WTC11 (cell line): Measurements from ENCODE around the gene MBD6. TPM values are rescaled to one million over a fixed set of nuclear protein-coding genes. Genes with fewer than 3 reads are reported as not detected.

ENCODE experiments used
- ATAC-seq: fragments of 200-7000 bp; cut with Tn5 transposase; 2 replicates; pipeline ENCODE4 v1.10.0; 2021; ENCODE audit warnings: mild to moderate bottlenecking, moderate library complexity
- CTCF ChIA-PET: fragments of 300-600 bp; sonication (Branson Sonifier 250); formaldehyde crosslinking; loops from one replicate; lab custom pipeline; 2021; ENCODE audit warnings: antibody characterized with exemption; lab: Charles Lee
- POLR2A ChIA-PET: fragments of 350-600 bp; sonication (Branson Sonifier 250); formaldehyde crosslinking; loops from one replicate; lab custom pipeline; 2021; ENCODE audit warnings: antibody characterized with exemption; lab: Charles Lee
- DNase-seq: peaks from one replicate; pipeline ENCODE4 v3.0.0; 2021; ENCODE audit warnings: low spot score
- H3K27ac Mint-ChIP-seq: 2 replicates; pipeline ENCODE4 v1.8.0; 2021; ENCODE audit warnings: mixed read lengths
- H3K27me3 Mint-ChIP-seq: 2 replicates; pipeline ENCODE4 v1.8.0; 2021; ENCODE audit warnings: low read depth, mild to moderate bottlenecking, moderate library complexity, mixed read lengths
- H3K36me3 Mint-ChIP-seq: 2 replicates; pipeline ENCODE4 v1.8.0; 2021; ENCODE audit warnings: mixed read lengths
- H3K4me1 Mint-ChIP-seq: 2 replicates; pipeline ENCODE4 v1.8.0; 2022; ENCODE audit warnings: mixed read lengths
- H3K4me3 Mint-ChIP-seq: 2 replicates; pipeline ENCODE4 v1.8.0; 2021; ENCODE audit warnings: mild to moderate bottlenecking, moderate library complexity, mixed read lengths
- H3K9me3 Mint-ChIP-seq: 2 replicates; pipeline ENCODE4 v1.8.0; 2021; ENCODE audit warnings: mixed read lengths
- AFF4 ChIP-seq: sonication (generic); formaldehyde crosslinking; IDR thresholded peaks from 2 replicates; pipeline ENCODE4 v1.8.1; 2023; ENCODE audit warnings: mild to moderate bottlenecking, missing genetic modification reagents, borderline replicate concordance
- ATF3 ChIP-seq: sonication (generic); formaldehyde crosslinking; conservative IDR thresholded peaks from 2 replicates; pipeline ENCODE4 v1.8.1; 2022; ENCODE audit warnings: mild to moderate bottlenecking, missing genetic modification reagents
- E2F5 ChIP-seq: sonication (generic); formaldehyde crosslinking; IDR thresholded peaks from 2 replicates; pipeline ENCODE4 v1.8.1; 2022; ENCODE audit warnings: mild to moderate bottlenecking, moderate library complexity, missing genetic modification reagents
- ERG ChIP-seq: fragments of 250-450 bp; sonication (Bioruptor Pico); IDR thresholded peaks from 2 replicates; pipeline ENCODE4 v1.8.0; 2021; ENCODE audit warnings: mild to moderate bottlenecking
- ETV6 ChIP-seq: sonication (generic); formaldehyde crosslinking; IDR thresholded peaks from 2 replicates; pipeline ENCODE4 v1.8.1; 2022; ENCODE audit warnings: mild to moderate bottlenecking, missing genetic modification reagents
- FOXK1 ChIP-seq: sonication (generic); formaldehyde crosslinking; IDR thresholded peaks from 2 replicates; pipeline ENCODE4 v1.8.0; 2022; ENCODE audit warnings: mild to moderate bottlenecking, moderate library complexity, missing genetic modification reagents
- FOXP4 ChIP-seq: sonication (generic); formaldehyde crosslinking; IDR thresholded peaks from 2 replicates; pipeline ENCODE4 v1.8.0; 2022; ENCODE audit warnings: mild to moderate bottlenecking, missing genetic modification reagents
- GRHL2 ChIP-seq: fragments of 250-450 bp; sonication (Bioruptor Pico); IDR thresholded peaks from 2 replicates; pipeline ENCODE4 v1.8.0; 2022; ENCODE audit warnings: mild to moderate bottlenecking, moderate library complexity; ENCODE audit not compliant: insufficient replicate concordance, severe bottlenecking
- GTF2I ChIP-seq: fragments of 250-450 bp; sonication (Bioruptor Pico); conservative IDR thresholded peaks from 2 replicates; pipeline ENCODE4 v1.4.0; 2021; ENCODE audit warnings: mild to moderate bottlenecking
- IRF2 ChIP-seq: sonication (generic); formaldehyde crosslinking; IDR thresholded peaks from 2 replicates; pipeline ENCODE4 v1.8.0; 2022; ENCODE audit warnings: low read depth, missing genetic modification reagents, borderline replicate concordance
- MAX ChIP-seq: sonication (generic); formaldehyde crosslinking; IDR thresholded peaks from 2 replicates; pipeline ENCODE4 v1.8.0; 2022; ENCODE audit warnings: mild to moderate bottlenecking, missing genetic modification reagents
- MXD4 ChIP-seq: fragments of 250-450 bp; sonication (Bioruptor Pico); IDR thresholded peaks from 2 replicates; pipeline ENCODE4 v1.8.0; 2021; ENCODE audit warnings: mild to moderate bottlenecking, moderate library complexity, borderline replicate concordance
- NFYB ChIP-seq: sonication (generic); formaldehyde crosslinking; conservative IDR thresholded peaks from 2 replicates; pipeline ENCODE4 v1.8.0; 2022; ENCODE audit warnings: low read depth, missing genetic modification reagents
- NR3C1 ChIP-seq: sonication (generic); formaldehyde crosslinking; conservative IDR thresholded peaks from 2 replicates; pipeline ENCODE4 v1.8.1; 2023; ENCODE audit warnings: low read depth, mild to moderate bottlenecking, missing genetic modification reagents
- SMAD3 ChIP-seq: sonication (generic); formaldehyde crosslinking; IDR thresholded peaks from 2 replicates; pipeline ENCODE4 v1.8.0; 2022; ENCODE audit warnings: missing genetic modification reagents, mild to moderate bottlenecking, borderline replicate concordance
- USF1 ChIP-seq: sonication (generic); formaldehyde crosslinking; IDR thresholded peaks from 2 replicates; pipeline ENCODE4 v1.8.0; 2022; ENCODE audit warnings: mild to moderate bottlenecking, missing genetic modification reagents
- ZNF121 ChIP-seq: sonication (generic); formaldehyde crosslinking; IDR thresholded peaks from 2 replicates; pipeline ENCODE4 v1.8.0; 2023; ENCODE audit warnings: missing genetic modification reagents
- ZNF263 ChIP-seq: sonication (generic); formaldehyde crosslinking; IDR thresholded peaks from 2 replicates; pipeline ENCODE4 v1.8.1; 2022; ENCODE audit warnings: low read depth, mild to moderate bottlenecking, moderate library complexity, missing genetic modification reagents
- ZNF532 ChIP-seq: fragments of 250-450 bp; sonication (Bioruptor Pico); IDR thresholded peaks from 2 replicates; pipeline ENCODE4 v1.9.0; 2021; ENCODE audit warnings: mild to moderate bottlenecking, borderline replicate concordance
- total RNA-seq: library from RNA; stranded (reverse); gene quantifications from 3 replicates; pipeline ENCODE4 v1.2.3, GENCODE V29; 2021

MBD6 gene
- total RNA-seq, 1 experiment from 2014 or later, result 46.3 TPM

GRCh38 chr12:57487055-57487596 lies 35.5 kb upstream of the MBD6 start (continued):
- no peak for TF ChIP-seq AFF4 (CRISPR knock-in tag)

GRCh38 chr12:57487597-57488401 lies 34.8 kb upstream of the MBD6 start, which contains the start of gene MARS1:
Gene MARS1 (plus strand): TSS chr12:57488068. CDS start chr12:57488091, 23 bp downstream.
- ATAC-seq (peak; percentile 97), DNase-seq (peak; percentile 92)
- Mint-ChIP-seq H3K36me3 (peaks cover 47% of the 10 kb centered on the region), H3K4me3 (peak within 1 kb of the TSS; percentile 99), H3K9me3 (peaks cover 3% of the 10 kb centered on the region), H3K4me1 (peaks cover 15% of the 10 kb centered on the region), H3K27ac (peak within 1 kb of the TSS; percentile 93), H3K27me3 (no peaks in the 10 kb centered on the region; the same call in 1 of the 2 replicates)
- ChIA-PET CTCF (interaction anchor here (0.7 to 1.4 kb wide), 4 partner anchors 11 to 401 kb away, joined by 3 to 11 read pairs (median 5); no protein-coding TSS in a partner anchor), POLR2A (interaction anchor here (0.9 to 1.5 kb wide), 3 partner anchors 12 to 33 kb away, joined by 4 to 8 read pairs (median 4); partner anchors contain the start of gene INHBE)
- no peak for TF ChIP-seq ZNF263 (CRISPR knock-in tag)
- 0 out of 2 replicates have a peak, but pooled peaks have one; percentile 38 for TF ChIP-seq E2F5 (CRISPR knock-in tag)
- no peak for TF ChIP-seq MXD4
- TF ChIP-seq ZNF532, result peak; percentile 71; the same call in 1 of the 2 replicates
- TF ChIP-seq GTF2I, result peak; percentile 90
- no peak for TF ChIP-seq FOXP4
- TF ChIP-seq USF1 (CRISPR knock-in tag), result 0 out of 2 replicates have a peak, but pooled peaks have one; percentile 23
- peak; percentile 58; the same call in 1 of the 2 replicates for TF ChIP-seq ERG (CRISPR knock-in tag)
- TF ChIP-seq MAX (CRISPR knock-in tag), result peak; percentile 96
- TF ChIP-seq FOXK1, result peak; percentile 86
- TF ChIP-seq NR3C1 (CRISPR knock-in tag), result no peak
- 0 out of 2 replicates have a peak, but pooled peaks have one; percentile 16 for TF ChIP-seq ZNF121
- TF ChIP-seq ETV6 (CRISPR knock-in tag), result peak; percentile 77
- TF ChIP-seq IRF2 (CRISPR knock-in tag), result no peak
- TF ChIP-seq GRHL2 (CRISPR knock-in tag), result no peak
- TF ChIP-seq NFYB, result no peak
- peak; percentile 96 for TF ChIP-seq ATF3 (CRISPR knock-in tag)
- no peak for TF ChIP-seq SMAD3
